H9 (cell line): ENCODE measurements around the gene MTHFD1L. TPM values are rescaled to one million over a fixed set of nuclear protein-coding genes. Genes with fewer than 3 reads are reported as not detected.

Source experiments
- DNase-seq: peaks from one replicate; pipeline ENCODE4 v3.0.0-alpha.2; 2017
- H2AFZ ChIP-seq: one replicate; pipeline ENCODE4 v1.6.1; 2013; ENCODE audit warnings: mild to moderate bottlenecking, low read length, control low read depth, moderate library complexity
- H2AK5ac ChIP-seq: 2 replicates; pipeline ENCODE4 v1.6.1; 2013; ENCODE audit warnings: low read length, control low read depth, mixed read lengths; ENCODE audit not compliant: insufficient read length
- H2BK120ac ChIP-seq: one replicate; pipeline ENCODE4 v1.6.1; 2013; ENCODE audit warnings: low read depth, mild to moderate bottlenecking, low read length, control low read depth, inconsistent platforms; ENCODE audit not compliant: poor library complexity, severe bottlenecking
- H2BK12ac ChIP-seq: 2 replicates; pipeline ENCODE4 v1.6.1; 2013; ENCODE audit warnings: low read length, control low read depth, mixed read lengths, low read depth; ENCODE audit not compliant: insufficient read length
- H2BK15ac ChIP-seq: 2 replicates; pipeline ENCODE4 v1.6.1; 2013; ENCODE audit warnings: low read depth, low read length, control low read depth
- H2BK20ac ChIP-seq: one replicate; pipeline ENCODE4 v1.6.1; 2013; ENCODE audit warnings: low read depth, mild to moderate bottlenecking, low read length, control low read depth, inconsistent platforms; ENCODE audit not compliant: poor library complexity, severe bottlenecking
- H2BK5ac ChIP-seq: 2 replicates; pipeline ENCODE4 v1.6.1; 2013; ENCODE audit warnings: low read length, control low read depth, mixed read lengths; ENCODE audit not compliant: insufficient read length
- H3K14ac ChIP-seq: 2 replicates; pipeline ENCODE4 v1.6.1; 2013; ENCODE audit warnings: low read length, control low read depth; ENCODE audit not compliant: insufficient read depth
- H3K18ac ChIP-seq: 2 replicates; pipeline ENCODE4 v1.6.1; 2013; ENCODE audit warnings: low read depth, mild to moderate bottlenecking, mixed read lengths, low read length, control low read depth; ENCODE audit not compliant: insufficient read length
- H3K23ac ChIP-seq: 2 replicates; pipeline ENCODE4 v1.6.1; 2013; ENCODE audit warnings: low read length, control low read depth, mixed read lengths, low read depth; ENCODE audit not compliant: insufficient read length
- H3K23me2 ChIP-seq: 2 replicates; pipeline ENCODE4 v1.6.1; 2013; ENCODE audit warnings: low read depth, mild to moderate bottlenecking, mixed read lengths, low read length, control low read depth; ENCODE audit not compliant: insufficient read length, poor library complexity, severe bottlenecking
- H3K27ac ChIP-seq: 2 replicates; pipeline ENCODE4 v1.5.1; 2013; ENCODE audit warnings: low read length, control low read depth, mixed read lengths, low read depth; ENCODE audit not compliant: insufficient read length
- H3K27me3 ChIP-seq: 2 replicates; pipeline ENCODE4 v1.6.1; 2013; ENCODE audit warnings: low read length, control low read depth, inconsistent platforms; ENCODE audit not compliant: insufficient read depth
- H3K4ac ChIP-seq: 2 replicates; pipeline ENCODE4 v1.6.1; 2013; ENCODE audit warnings: low read depth, mild to moderate bottlenecking, control low read depth, inconsistent platforms, low read length, moderate library complexity
- H3K4me1 ChIP-seq: 2 replicates; pipeline ENCODE4 v1.6.1; 2013; ENCODE audit warnings: low read length, control low read depth, inconsistent platforms; ENCODE audit not compliant: insufficient read depth
- H3K4me2 ChIP-seq: 2 replicates; pipeline ENCODE4 v1.6.1; 2013; ENCODE audit warnings: low read length, control low read depth, mixed read lengths; ENCODE audit not compliant: insufficient read length, insufficient read depth
- H3K56ac ChIP-seq: 2 replicates; pipeline ENCODE4 v1.6.1; 2013; ENCODE audit warnings: low read depth, mild to moderate bottlenecking, mixed read lengths, low read length, control low read depth; ENCODE audit not compliant: insufficient read length
- H3K79me1 ChIP-seq: 2 replicates; pipeline ENCODE4 v1.6.1; 2013; ENCODE audit warnings: low read depth, mild to moderate bottlenecking, moderate library complexity, low read length, control low read depth, inconsistent platforms; ENCODE audit not compliant: insufficient read depth, poor library complexity, severe bottlenecking
- H3K79me2 ChIP-seq: 2 replicates; pipeline ENCODE4 v1.6.1; 2013; ENCODE audit warnings: low read length, control low read depth, inconsistent platforms; ENCODE audit not compliant: insufficient read depth
- H3K9ac ChIP-seq: 2 replicates; pipeline ENCODE4 v1.6.1; 2013; ENCODE audit warnings: low read length, control low read depth, mixed read lengths; ENCODE audit not compliant: insufficient read length; ENCODE audit errors: extremely low read depth
- H3K9me3 ChIP-seq: one replicate; pipeline ENCODE4 v1.6.1; 2013; ENCODE audit warnings: low read depth, low read length, inconsistent platforms; ENCODE audit not compliant: control insufficient read depth
- H3T11ph ChIP-seq: one replicate; pipeline ENCODE4 v1.6.1; 2013; ENCODE audit warnings: mild to moderate bottlenecking, low read length, control low read depth, inconsistent platforms
- H4K20me1 ChIP-seq: one replicate; pipeline ENCODE4 v1.6.1; 2013; ENCODE audit not compliant: control insufficient read depth, insufficient read length, insufficient read depth
- H4K5ac ChIP-seq: 2 replicates; pipeline ENCODE4 v1.6.1; 2013; ENCODE audit warnings: low read depth, mild to moderate bottlenecking, mixed read lengths, low read length, control low read depth; ENCODE audit not compliant: insufficient read length
- H4K8ac ChIP-seq: replicated peaks from 2 replicates; pipeline ENCODE4 v1.6.1; 2013; ENCODE audit warnings: low read length, control low read depth, mixed read lengths, low read depth; ENCODE audit not compliant: insufficient read length
- H4K91ac ChIP-seq: 2 replicates; pipeline ENCODE4 v1.6.1; 2013; ENCODE audit warnings: low read depth, mild to moderate bottlenecking, moderate library complexity, mixed read lengths, low read length, control low read depth; ENCODE audit not compliant: insufficient read length
- H3K27ac Mint-ChIP-seq, 3 experiments: 2 replicates in 2 of 3; 3 replicates in 1 of 3; pipeline ENCODE4 v1.8.0; 2020 to 2021; ENCODE audit warnings: mixed read lengths in 3 of 3, mild to moderate bottlenecking in 1 of 3, moderate library complexity in 1 of 3
- H3K27me3 Mint-ChIP-seq: 2 replicates; pipeline ENCODE4 v1.8.0; 2021; ENCODE audit warnings: low read depth, mild to moderate bottlenecking, moderate library complexity, mixed read lengths
- H3K36me3 Mint-ChIP-seq, 3 experiments: 2 replicates in 2 of 3; 3 replicates in 1 of 3; pipeline ENCODE4 v1.8.0; 2020 to 2021; ENCODE audit warnings: low read depth in 3 of 3, mixed read lengths in 3 of 3; ENCODE audit not compliant: insufficient read depth in 1 of 3
- H3K4me1 Mint-ChIP-seq, 2 experiments: 2 replicates each; pipeline ENCODE4 v1.8.0; 2020; ENCODE audit warnings: mixed read lengths in 2 of 2
- H3K4me3 Mint-ChIP-seq, 2 experiments: 2 replicates in 1 of 2; 3 replicates in 1 of 2; pipeline ENCODE4 v1.8.0; 2020 to 2021; ENCODE audit warnings: mild to moderate bottlenecking in 2 of 2, mixed read lengths in 2 of 2, moderate library complexity in 1 of 2
- H3K9me3 Mint-ChIP-seq, 2 experiments: 2 replicates in 1 of 2; 3 replicates in 1 of 2; pipeline ENCODE4 v1.8.0; 2020; ENCODE audit warnings: mild to moderate bottlenecking in 2 of 2, mixed read lengths in 2 of 2, moderate library complexity in 1 of 2
- WGBS: extraction: QIAGEN DNeasy Blood & Tissue Kit; methylation state at CpG from one replicate; pipeline ENCODE4 v1.1.7; 2013; ENCODE audit warnings: missing lambda C conversion rate, low lambda C conversion rate, mixed read lengths; ENCODE audit not compliant: insufficient read length; ENCODE audit errors: extremely low coverage; 5-methylcytosine and 5-hydroxymethylcytosine counted together
- total RNA-seq: library from RNA; stranded (reverse); gene quantifications from 2 replicates; pipeline ENCODE4 v1.2.1, GENCODE V29; 2021
- TF ChIP-seq, protein P1 (sequence below): fragments of 200-600 bp; sonication (generic); conservative IDR thresholded peaks from 3 replicates; pipeline ENCODE4 v1.8.0; 2021; ENCODE audit warnings: antibody characterized with exemption, mild to moderate bottlenecking

Gene MTHFD1L
- total RNA-seq, 1 experiment from 2014 or later = 90.2 TPM

DNA sequence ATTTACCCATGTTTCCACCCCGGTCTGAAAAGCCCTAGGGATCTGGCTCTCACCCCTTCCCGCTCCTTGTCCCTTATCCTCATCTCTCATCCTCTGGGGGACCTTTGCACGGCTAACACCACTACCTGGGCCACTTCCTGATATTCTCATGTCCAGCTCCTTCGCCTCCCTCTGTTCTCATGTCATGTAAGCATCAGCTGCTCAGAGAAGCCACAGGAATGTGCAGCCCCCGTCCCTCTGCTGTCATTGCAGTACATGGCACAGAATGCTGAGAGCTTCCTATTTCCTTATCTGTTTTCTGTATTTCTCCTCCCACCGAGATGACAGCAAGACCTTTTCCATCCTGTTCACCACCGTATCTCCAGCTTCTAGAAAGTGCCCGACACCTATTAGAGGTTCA is 102.4 kb downstream of the MTHFD1L start:
- H3K4me1 Mint-ChIP-seq = no peaks in the 10 kb centered on the region

More for the DNA sequence above, 102.4 kb downstream of the MTHFD1L start:
- Histone ChIP-seq H4K91ac (no peak overlapping the region), H2BK12ac (no peak overlapping the region), H3K79me1 (no peaks in the 10 kb centered on the region), H2AFZ (no peak overlapping the region), H3K18ac (no peak overlapping the region), H3K79me2 (no peaks in the 10 kb centered on the region), H3K27me3 (no peaks in the 10 kb centered on the region), H3K27ac (no peak overlapping the region), H3K4ac (no peak overlapping the region), H4K20me1 (no peaks in the 10 kb centered on the region), H4K8ac (no peak overlapping the region), H2AK5ac (no peak overlapping the region), H3K14ac (no peak overlapping the region), H3K9me3 (no peaks in the 10 kb centered on the region), H3T11ph (no peak overlapping the region), H3K23me2 (no peaks in the 10 kb centered on the region), H3K56ac (no peak overlapping the region), H3K23ac (no peak overlapping the region), H3K4me1 (no peaks in the 10 kb centered on the region), H2BK15ac (no peak overlapping the region), H2BK5ac (no peak overlapping the region), H3K9ac (no peak overlapping the region), H4K5ac (no peak overlapping the region), H2BK120ac (no peak overlapping the region), H2BK20ac (no peak overlapping the region), H3K4me2 (no peak overlapping the region)
- TF ChIP-seq, protein P1, sequence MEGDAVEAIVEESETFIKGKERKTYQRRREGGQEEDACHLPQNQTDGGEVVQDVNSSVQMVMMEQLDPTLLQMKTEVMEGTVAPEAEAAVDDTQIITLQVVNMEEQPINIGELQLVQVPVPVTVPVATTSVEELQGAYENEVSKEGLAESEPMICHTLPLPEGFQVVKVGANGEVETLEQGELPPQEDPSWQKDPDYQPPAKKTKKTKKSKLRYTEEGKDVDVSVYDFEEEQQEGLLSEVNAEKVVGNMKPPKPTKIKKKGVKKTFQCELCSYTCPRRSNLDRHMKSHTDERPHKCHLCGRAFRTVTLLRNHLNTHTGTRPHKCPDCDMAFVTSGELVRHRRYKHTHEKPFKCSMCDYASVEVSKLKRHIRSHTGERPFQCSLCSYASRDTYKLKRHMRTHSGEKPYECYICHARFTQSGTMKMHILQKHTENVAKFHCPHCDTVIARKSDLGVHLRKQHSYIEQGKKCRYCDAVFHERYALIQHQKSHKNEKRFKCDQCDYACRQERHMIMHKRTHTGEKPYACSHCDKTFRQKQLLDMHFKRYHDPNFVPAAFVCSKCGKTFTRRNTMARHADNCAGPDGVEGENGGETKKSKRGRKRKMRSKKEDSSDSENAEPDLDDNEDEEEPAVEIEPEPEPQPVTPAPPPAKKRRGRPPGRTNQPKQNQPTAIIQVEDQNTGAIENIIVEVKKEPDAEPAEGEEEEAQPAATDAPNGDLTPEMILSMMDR = no peak
- H3K27me3 Mint-ChIP-seq = no peaks in the 10 kb centered on the region
- no peaks in the 10 kb centered on the region for H3K9me3 Mint-ChIP-seq
- no peak overlapping the region for H3K4me3 Mint-ChIP-seq
- no peak for DNase-seq
- no CpG with 5 or more reads among the region's 8 CpGs for WGBS
- peak overlapping the region; percentile 1 to 66 (median 33); a peak in 5 of 7 replicates for H3K27ac Mint-ChIP-seq
- peaks cover 15 to 56% (median 16%) of the 10 kb centered on the region in 3 experiments; a peak in 6 of 7 replicates for H3K36me3 Mint-ChIP-seq
